K562 (cell line): ENCODE measurements around the gene LRRC25. TPM values are rescaled to one million over a fixed set of nuclear protein-coding genes. Genes with fewer than 3 reads are reported as not detected.

Experiments used
- BACH1 ChIP-seq: fragments of 200-800 bp; sonication (Bioruptor generic); IDR thresholded peaks from 2 replicates; pipeline ENCODE4 v1.6.1; 2016; ENCODE audit warnings: missing genetic modification characterization, missing compliant biosample characterization
- BCOR ChIP-seq: fragments of 450-650 bp; IDR thresholded peaks from 2 replicates; pipeline ENCODE4 v1.6.1; 2016
- CBX1 ChIP-seq: sonication (generic); IDR thresholded peaks from 2 replicates; pipeline ENCODE4 v1.6.1; 2016; ENCODE audit warnings: antibody characterized with exemption, low read depth, mild to moderate bottlenecking
- CBX3 ChIP-seq, 2 experiments: IDR thresholded peaks; 1 replicate in 1 of 2; 2 replicates in 1 of 2; pipeline ENCODE4 v1.6.1; 2012; ENCODE audit warnings: inconsistent platforms in 2 of 2, low read length in 2 of 2, borderline replicate concordance in 1 of 2, control low read depth in 1 of 2
- CCNT2 ChIP-seq: IDR thresholded peaks from 2 replicates; pipeline ENCODE4 v1.6.1; 2011; ENCODE audit warnings: borderline replicate concordance, low read depth, mild to moderate bottlenecking, moderate library complexity, mixed read lengths, low read length; ENCODE audit not compliant: insufficient read length; ENCODE audit errors: extremely low read depth
- DLX4 ChIP-seq: fragments of 250-450 bp; sonication (Bioruptor Pico); IDR thresholded peaks from 2 replicates; pipeline ENCODE4 v1.6.1; 2021; ENCODE audit warnings: mild to moderate bottlenecking
- EP400 ChIP-seq: fragments of 450-650 bp; IDR thresholded peaks from 2 replicates; pipeline ENCODE4 v1.6.1; 2017; ENCODE audit warnings: antibody characterized with exemption, mild to moderate bottlenecking, moderate library complexity
- ETV5 ChIP-seq: sonication (generic); formaldehyde crosslinking; IDR thresholded peaks from 2 replicates; pipeline ENCODE4 v1.4.0; 2020; ENCODE audit warnings: low read depth, mild to moderate bottlenecking, missing genetic modification reagents
- HMGN3 ChIP-seq: IDR thresholded peaks from 2 replicates; pipeline ENCODE4 v1.6.1; 2011; ENCODE audit warnings: borderline replicate concordance, low read depth, mild to moderate bottlenecking, mixed read lengths, low read length; ENCODE audit not compliant: insufficient read length; ENCODE audit errors: extremely low read depth
- ILF3 ChIP-seq: fragments of 450-650 bp; IDR thresholded peaks from 2 replicates; pipeline ENCODE4 v1.6.1; 2018; ENCODE audit warnings: antibody characterized with exemption, mild to moderate bottlenecking, moderate library complexity, borderline replicate concordance
- JUN ChIP-seq, 2 experiments: sonication (generic) in 1 of 2; formaldehyde crosslinking in 1 of 2; IDR thresholded peaks; 2 replicates each; pipeline versions ENCODE4 v1.6.1 to v1.8.0; 2012 to 2022; ENCODE audit warnings: borderline replicate concordance in 2 of 2, mild to moderate bottlenecking in 2 of 2, improper control_type of control experiment in 1 of 2, low read depth in 1 of 2, low read length in 1 of 2, missing genetic modification reagents in 1 of 2
- KDM1A ChIP-seq, 2 experiments: fragments of 450-650 bp; IDR thresholded peaks; 2 replicates each; pipeline ENCODE4 v1.6.1; 2016; ENCODE audit warnings: mild to moderate bottlenecking in 2 of 2
- MNT ChIP-seq, 2 experiments: fragments of 450-650 bp; conservative IDR thresholded peaks; 2 replicates each; pipeline ENCODE4 v1.6.1; 2017; ENCODE audit warnings: mild to moderate bottlenecking in 2 of 2, moderate library complexity in 2 of 2
- NR0B1 ChIP-seq: fragments of 450-650 bp; IDR thresholded peaks from one replicate; pipeline ENCODE4 v1.6.1; 2018; ENCODE audit warnings: mild to moderate bottlenecking, moderate library complexity; ENCODE audit not compliant: partially characterized antibody
- PTTG1 ChIP-seq: fragments of 450-650 bp; IDR thresholded peaks from 2 replicates; pipeline ENCODE4 v1.6.1; 2016; ENCODE audit warnings: low read depth, mild to moderate bottlenecking, missing genetic modification characterization, missing compliant biosample characterization
- RBBP5 ChIP-seq: fragments of 200-600 bp; sonication (generic); IDR thresholded peaks from 2 replicates; pipeline ENCODE4 v1.6.1; 2012; ENCODE audit warnings: borderline replicate concordance, mild to moderate bottlenecking, low read length, control low read depth, inconsistent platforms; ENCODE audit not compliant: insufficient read depth, poor library complexity, severe bottlenecking
- SOX6 ChIP-seq: fragments of 450-650 bp; IDR thresholded peaks from 2 replicates; pipeline ENCODE4 v1.6.1; 2014; ENCODE audit warnings: mild to moderate bottlenecking
- TCF3 ChIP-seq: sonication (generic); formaldehyde crosslinking; IDR thresholded peaks from 2 replicates; pipeline ENCODE4 v1.4.0; 2020; ENCODE audit warnings: mild to moderate bottlenecking, missing genetic modification reagents
- XRCC4 ChIP-seq: IDR thresholded peaks from one replicate; pipeline ENCODE4 v1.6.1; 2011; ENCODE audit not compliant: insufficient read depth, insufficient read length; ENCODE audit errors: extremely low read depth
- ZEB2 ChIP-seq: fragments of 450-650 bp; IDR thresholded peaks from 2 replicates; pipeline ENCODE4 v1.6.1; 2016
- ZNF511 ChIP-seq: sonication (generic); formaldehyde crosslinking; IDR thresholded peaks from 2 replicates; pipeline ENCODE4 v1.8.0; 2022; ENCODE audit warnings: mild to moderate bottlenecking, missing genetic modification reagents
- ZNF780A ChIP-seq: fragments of 250-450 bp; sonication (Bioruptor Pico); IDR thresholded peaks from 2 replicates; pipeline ENCODE4 v1.5.0; 2021; ENCODE audit warnings: mild to moderate bottlenecking
- ZNF830 ChIP-seq: fragments of 250-450 bp; sonication (Bioruptor Pico); IDR thresholded peaks from 2 replicates; pipeline ENCODE4 v1.5.0; 2021; ENCODE audit warnings: mild to moderate bottlenecking
- polyA plus RNA-seq, 8 experiments: library from polyadenylated mRNA; depleted of rRNA in 4 of 8; stranded (reverse) in 5 of 8; unstranded in 3 of 8; fragments of >200 nt; fragmentation: Nextera tagmentation in 2 of 8; fragmentation: Illumina TruSeq in 1 of 8; extraction: Ambion mirVana in 2 of 8; extraction: Trizol in 1 of 8; gene quantifications; 2 replicates each; pipeline versions ENCODE4 v1.2.1 to v1.2.3, GENCODE V29; 2011 to 2014; ENCODE audit warnings: inconsistent platforms in 1 of 8, missing spikeins in 1 of 8
- total RNA-seq, 7 experiments: library from RNA; depleted of rRNA in 6 of 7; stranded (reverse); fragments of >200 nt in 6 of 7; fragmentation: Illumina TruSeq in 2 of 7; extraction: Trizol in 2 of 7; gene quantifications; 2 replicates each; pipeline versions ENCODE4 v1.2.1 to v1.2.3, GENCODE V29; 2011 to 2021; ENCODE audit warnings: low replicate concordance in 1 of 7

The LRRC25 gene
- total and polyA plus RNA-seq, 9 of the 15 experiments (the other 6 are each of a cell fraction or from before 2014, with no cell fraction given): 0.07 to 0.36 (median 0.10) TPM; not detected in 3

- TF ChIP-seq NR0B1: no peak
- TF ChIP-seq TCF3: peak; percentile 71
- no peak for TF ChIP-seq XRCC4
- TF ChIP-seq ZNF830 (CRISPR knock-in tag): no peak
- TF ChIP-seq KDM1A (IDR thresholded peaks at IDR 0.05): peak in 1 of 2 experiments; percentile 74; a peak in 3 of 4 replicates
- TF ChIP-seq RBBP5: no peak
- TF ChIP-seq ILF3: no peak
- no peak for TF ChIP-seq JUN (IDR thresholded peaks at IDR 0.05; ENCODE audit: borderline replicate concordance, low read depth, low read length)
- no peak for TF ChIP-seq JUN (CRISPR knock-in tag; IDR thresholded peaks at IDR 0.05; ENCODE audit: borderline replicate concordance)
- peak; percentile 89 for TF ChIP-seq CBX1
- peak in 1 of 2 experiments; percentile 86; a peak in 1 of 3 replicates for TF ChIP-seq CBX3 (IDR thresholded peaks at IDR 0.05; ENCODE audit: borderline replicate concordance in 1 of 2, low read length in 2 of 2)
- TF ChIP-seq MNT (conservative IDR thresholded peaks at IDR 0.05): peak in 1 of 2 experiments; percentile 27; a peak in 2 of 4 replicates
- no peak for TF ChIP-seq SOX6
- TF ChIP-seq BACH1 (tag): no peak
- no peak for TF ChIP-seq PTTG1 (tag)
- TF ChIP-seq EP400: no peak
- no peak for TF ChIP-seq ZNF511 (CRISPR knock-in tag)
- no peak for TF ChIP-seq BCOR
- TF ChIP-seq ETV5 (CRISPR knock-in tag): peak; percentile 51; the same call in 1 of the 2 replicates
- no peak for TF ChIP-seq HMGN3
- TF ChIP-seq DLX4 (CRISPR knock-in tag): no peak
- no peak for TF ChIP-seq ZNF780A
- TF ChIP-seq ZEB2: peak; percentile 81
- no peak for TF ChIP-seq CCNT2
Observed at GRCh38 chr19:18441804-18442788, 44.7 kb upstream of the LRRC25 start (continued).
